SK-N-SH (cell line): ENCODE data around the gene MALRD1. TPM values are rescaled to one million over a fixed set of nuclear protein-coding genes. Genes with fewer than 3 reads are reported as not detected.

Experiments
- CTCF ChIA-PET: fragments of 300-600, 350-600 bp; formaldehyde crosslinking; extraction: SDS; loops from one replicate; lab custom pipeline; 2021; lab: Yijun Ruan, JAX
- POLR2A ChIA-PET: fragments of 350-600 bp; sonication (Branson Sonifier 250); formaldehyde crosslinking; extraction: SDS; loops from one replicate; lab custom pipeline; 2020; ENCODE audit warnings: antibody characterized with exemption, inconsistent platforms; lab: Yijun Ruan, JAX
- DNase-seq: peaks from one replicate; pipeline ENCODE4 v3.0.0; 2012
- H2AFZ ChIP-seq: fragments of 200-600 bp; sonication (generic); 2 replicates; pipeline ENCODE4 v1.8.1; 2016; ENCODE audit warnings: antibody characterized with exemption, mild to moderate bottlenecking, low read depth
- H3F3A ChIP-seq: fragments of 200-600 bp; sonication (generic); replicated peaks from 2 replicates; pipeline ENCODE3; 2016; ENCODE audit warnings: antibody characterized with exemption, mild to moderate bottlenecking; ENCODE audit not compliant: insufficient read depth
- H3K27ac ChIP-seq, 2 experiments: fragments of 200-500 bp in 1 of 2; fragments of 200-600 bp in 1 of 2; sonication (Bioruptor generic) in 1 of 2; sonication (generic), shearing (Covaris generic) in 1 of 2; 2 replicates each; pipeline versions ENCODE4 v1.5.1 to v1.6.1; 2014 to 2016; ENCODE audit warnings: low read depth in 2 of 2, inconsistent platforms in 1 of 2, low read length in 1 of 2, mild to moderate bottlenecking in 1 of 2, mixed read lengths in 1 of 2
- H3K27me3 ChIP-seq: fragments of 200-600 bp; sonication (generic), shearing (Covaris generic); 2 replicates; pipeline ENCODE4 v1.6.1; 2016; ENCODE audit warnings: mixed run types; ENCODE audit not compliant: insufficient read depth
- H3K36me3 ChIP-seq, 2 experiments: fragments of 200-500 bp in 1 of 2; fragments of 200-600 bp in 1 of 2; sonication (Bioruptor generic) in 1 of 2; sonication (generic) in 1 of 2; replicated peaks in 1 of 2; 2 replicates each; pipeline versions ENCODE3 to v1.5.1; 2014 to 2016; ENCODE audit warnings: low read length in 1 of 2, mild to moderate bottlenecking in 1 of 2; ENCODE audit not compliant: insufficient read depth in 2 of 2, control insufficient read depth in 1 of 2
- H3K4me1 ChIP-seq, 2 experiments: fragments of 200-500 bp in 1 of 2; fragments of 200-600 bp in 1 of 2; sonication (Bioruptor generic) in 1 of 2; sonication (generic), shearing (Covaris generic) in 1 of 2; 2 replicates each; pipeline versions ENCODE4 v1.5.1 to v1.6.1; 2014 to 2016; ENCODE audit warnings: low read depth in 1 of 2, low read length in 1 of 2, mixed run types in 1 of 2; ENCODE audit not compliant: insufficient read depth in 2 of 2, control insufficient read depth in 1 of 2
- H3K4me2 ChIP-seq: fragments of 200-600 bp; sonication (generic), shearing (Covaris generic); 2 replicates; pipeline ENCODE4 v1.6.1; 2017; ENCODE audit warnings: mixed run types
- H3K4me3 ChIP-seq, 2 experiments: fragments of 200-500 bp in 1 of 2; fragments of 200-600 bp in 1 of 2; sonication (Bioruptor generic) in 1 of 2; sonication (generic), shearing (Covaris generic) in 1 of 2; 2 replicates each; pipeline versions ENCODE4 v1.5.1 to v1.8.1; 2014 to 2016; ENCODE audit warnings: low read depth in 2 of 2, inconsistent platforms in 1 of 2, low read length in 1 of 2, mild to moderate bottlenecking in 1 of 2, mixed read lengths in 1 of 2, moderate library complexity in 1 of 2
- H3K79me2 ChIP-seq: fragments of 200-600 bp; sonication (generic); 2 replicates; pipeline ENCODE4 v1.8.1; 2017; ENCODE audit warnings: mild to moderate bottlenecking; ENCODE audit not compliant: insufficient read depth
- H3K9ac ChIP-seq: fragments of 200-600 bp; sonication (generic); 2 replicates; pipeline ENCODE4 v1.6.1; 2017; ENCODE audit warnings: mixed run types
- H3K9me2 ChIP-seq: fragments of 200-600 bp; sonication (generic); 2 replicates; pipeline ENCODE4 v1.6.1; 2017; ENCODE audit warnings: mixed run types
- H3K9me3 ChIP-seq: fragments of 200-600 bp; sonication (generic); 2 replicates; pipeline ENCODE4 v1.6.1; 2017; ENCODE audit warnings: mixed run types, mild to moderate bottlenecking, moderate library complexity
- H4K20me1 ChIP-seq: fragments of 200-600 bp; sonication (generic); 2 replicates; pipeline ENCODE4 v1.6.1; 2017; ENCODE audit warnings: mild to moderate bottlenecking, mixed run types; ENCODE audit not compliant: insufficient read depth
- CTCF ChIP-seq: fragments of 200-600 bp; sonication (generic); IDR thresholded peaks from 2 replicates; pipeline ENCODE4 v1.6.1; 2017; ENCODE audit warnings: antibody characterized with exemption, mild to moderate bottlenecking, moderate library complexity
- EP300 ChIP-seq, 2 experiments: IDR thresholded peaks; 2 replicates each; pipeline versions ENCODE4 v1.4.0 to v1.6.1; 2012; ENCODE audit warnings: borderline replicate concordance in 1 of 2, low read depth in 1 of 2, low read length in 1 of 2
- EZH2phosphoT487 ChIP-seq: fragments of 200-600 bp; sonication (generic); IDR thresholded peaks from 2 replicates; pipeline ENCODE4 v1.6.1; 2017; ENCODE audit warnings: low read depth, mixed run types, mild to moderate bottlenecking, antibody characterized with exemption, moderate library complexity, borderline replicate concordance
- FOXJ3 ChIP-seq: sonication (generic); formaldehyde crosslinking; IDR thresholded peaks from 2 replicates; pipeline ENCODE4 v1.5.1; 2020; ENCODE audit warnings: mild to moderate bottlenecking, missing genetic modification reagents
- FOXM1 ChIP-seq: IDR thresholded peaks from 2 replicates; pipeline ENCODE4 v1.4.0; 2012; ENCODE audit warnings: low read depth, mild to moderate bottlenecking
- GABPA ChIP-seq: IDR thresholded peaks from 2 replicates; pipeline ENCODE4 v1.4.0; 2012; ENCODE audit warnings: low read depth, mild to moderate bottlenecking
- GATA2 ChIP-seq: sonication (generic); formaldehyde crosslinking; IDR thresholded peaks from 2 replicates; pipeline ENCODE4 v1.5.0; 2020; ENCODE audit warnings: mild to moderate bottlenecking, missing genetic modification reagents
- MAX ChIP-seq: IDR thresholded peaks from 2 replicates; pipeline ENCODE4 v1.4.0; 2012; ENCODE audit warnings: low read depth
- MEF2A ChIP-seq: IDR thresholded peaks from 2 replicates; pipeline ENCODE4 v1.4.0; 2012; ENCODE audit warnings: low read depth, borderline replicate concordance
- NFIC ChIP-seq: IDR thresholded peaks from 2 replicates; pipeline ENCODE4 v1.4.0; 2012; ENCODE audit warnings: borderline replicate concordance
- PBX3 ChIP-seq: IDR thresholded peaks from 2 replicates; pipeline ENCODE4; 2012
- TAF1 ChIP-seq: IDR thresholded peaks from 2 replicates; pipeline ENCODE4 v1.6.1; 2012; ENCODE audit warnings: low read depth, mild to moderate bottlenecking, low read length, moderate library complexity, borderline replicate concordance
- TEAD4 ChIP-seq: IDR thresholded peaks from 2 replicates; pipeline ENCODE4 v1.4.0; 2012; ENCODE audit warnings: mild to moderate bottlenecking, borderline replicate concordance; ENCODE audit not compliant: insufficient read depth
- YY1 ChIP-seq: IDR thresholded peaks from 2 replicates; pipeline ENCODE4 v1.4.0; 2012; ENCODE audit warnings: low read depth, mild to moderate bottlenecking
- ZBTB33 ChIP-seq: IDR thresholded peaks from 2 replicates; pipeline ENCODE4 v1.4.0; 2012; ENCODE audit warnings: low read depth, borderline replicate concordance
- WGBS: methylation state at CpG from one replicate; pipeline ENCODE4 v1.1.6; 2017; ENCODE audit warnings: low lambda C conversion rate; 5-methylcytosine and 5-hydroxymethylcytosine counted together
- polyA plus RNA-seq, 3 experiments: library from polyadenylated mRNA; depleted of rRNA; stranded (reverse); fragments of >200 nt; gene quantifications; 2 replicates each; pipeline ENCODE4 v1.2.3, GENCODE V29; 2012
- TF ChIP-seq, protein P1 (sequence below): IDR thresholded peaks from 2 replicates; pipeline ENCODE4 v1.4.0; 2012; ENCODE audit warnings: low read depth, borderline replicate concordance

The MALRD1 gene
- polyA plus RNA-seq, 1 of the 3 experiments (the other 2 are of a cell fraction): not detected

DNA sequence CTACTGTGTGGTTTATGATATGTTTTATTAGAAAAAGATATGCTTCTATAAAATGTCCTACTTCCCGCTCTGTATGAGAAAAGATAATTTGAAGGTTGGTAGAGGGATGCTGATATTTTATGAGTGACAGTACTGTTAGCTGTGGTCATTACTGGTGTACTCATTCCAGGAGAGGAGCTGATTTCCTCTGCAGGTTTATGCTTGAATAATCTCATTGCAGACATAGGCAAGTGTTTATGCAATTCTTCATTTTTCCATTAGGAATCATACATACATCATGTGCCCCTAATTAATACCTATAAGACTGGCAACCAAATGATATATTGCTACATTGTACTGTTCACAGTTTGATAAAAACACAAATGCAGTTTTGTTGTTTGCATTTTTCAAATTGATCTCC, 269.4 kb downstream of the MALRD1 start:
- no peaks in the 10 kb centered on the region for H3K9me2 ChIP-seq
- H3K9me3 ChIP-seq: no peaks in the 10 kb centered on the region
- no peak overlapping the region for H3K4me2 ChIP-seq
- H4K20me1 ChIP-seq: no peaks in the 10 kb centered on the region
- H3K36me3 ChIP-seq: no peaks in the 10 kb centered on the region
- H2AFZ ChIP-seq: no peak overlapping the region
- no peaks in the 10 kb centered on the region for H3K27me3 ChIP-seq
- H3K79me2 ChIP-seq: no peaks in the 10 kb centered on the region
- no peaks in the 10 kb centered on the region for H3F3A ChIP-seq
- no peak overlapping the region for H3K9ac ChIP-seq
- H3K4me3 ChIP-seq: no peak overlapping the region
- no peak overlapping the region for H3K27ac ChIP-seq
- TF ChIP-seq, protein P1, sequence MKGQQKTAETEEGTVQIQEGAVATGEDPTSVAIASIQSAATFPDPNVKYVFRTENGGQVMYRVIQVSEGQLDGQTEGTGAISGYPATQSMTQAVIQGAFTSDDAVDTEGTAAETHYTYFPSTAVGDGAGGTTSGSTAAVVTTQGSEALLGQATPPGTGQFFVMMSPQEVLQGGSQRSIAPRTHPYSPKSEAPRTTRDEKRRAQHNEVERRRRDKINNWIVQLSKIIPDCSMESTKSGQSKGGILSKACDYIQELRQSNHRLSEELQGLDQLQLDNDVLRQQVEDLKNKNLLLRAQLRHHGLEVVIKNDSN: no peak
- no peak for TF ChIP-seq TEAD4
- TF ChIP-seq CTCF: no peak
- TF ChIP-seq GATA2 (CRISPR knock-in tag): no peak
- no peak for TF ChIP-seq TAF1
- TF ChIP-seq EP300 (IDR thresholded peaks at IDR 0.05; ENCODE audit: borderline replicate concordance in 1 of 2, low read depth in 1 of 2, low read length in 1 of 2): no peak
- no peak for TF ChIP-seq FOXJ3 (CRISPR knock-in tag)
- no peak for TF ChIP-seq EZH2phosphoT487
- no peak for TF ChIP-seq YY1
- TF ChIP-seq FOXM1: no peak
- TF ChIP-seq MEF2A: no peak
- TF ChIP-seq PBX3: no peak
- no peak for TF ChIP-seq GABPA
- TF ChIP-seq NFIC: no peak
- TF ChIP-seq MAX: no peak
- no peak for TF ChIP-seq ZBTB33
- POLR2A ChIA-PET: no interaction called here
- WGBS: 54% methylated on average over 1 of the region's 1 CpG
- CTCF ChIA-PET: no interaction called here
- no peak for DNase-seq
- H3K4me1 ChIP-seq: no peaks in the 10 kb centered on the region
